ENCODE measurements around the gene EGLN1. TPM values are rescaled to one million over a fixed set of nuclear protein-coding genes. Genes with fewer than 3 reads are reported as not detected.
A peak's percentile ranks its signal among the peaks of the same experiment; 100 is the strongest.
"Not testable (repeated sequence)": the region's sequence is repeated elsewhere in the genome, so short reads cannot be mapped to it uniquely, and the experiment has no call there.

Gene EGLN1
- 70.0 and 77.3 TPM in 2 replicates for total RNA-seq (2014; rRNA removed; shearing (Covaris generic))
- 19.0 and 21.3 TPM in 2 replicates for polyA plus RNA-seq (2014; cell fraction: nucleus; rRNA removed)

- peak; percentile 73 for DNase-seq (ENCODE audit: extremely low read depth, low read depth)
These were observed at the start of gene EGLN1 for GRCh38 chr1:231421971-231422797. TSS of gene EGLN1 (minus strand) at chr1:231422287. CDS start at chr1:231421888, 399 bp downstream.

GRCh38 chr1:231471500-231471899 lies 49.4 kb upstream of the EGLN1 start:
- not testable (repeated sequence) for DNase-seq (ENCODE audit: extremely low read depth, low read depth)

DNA sequence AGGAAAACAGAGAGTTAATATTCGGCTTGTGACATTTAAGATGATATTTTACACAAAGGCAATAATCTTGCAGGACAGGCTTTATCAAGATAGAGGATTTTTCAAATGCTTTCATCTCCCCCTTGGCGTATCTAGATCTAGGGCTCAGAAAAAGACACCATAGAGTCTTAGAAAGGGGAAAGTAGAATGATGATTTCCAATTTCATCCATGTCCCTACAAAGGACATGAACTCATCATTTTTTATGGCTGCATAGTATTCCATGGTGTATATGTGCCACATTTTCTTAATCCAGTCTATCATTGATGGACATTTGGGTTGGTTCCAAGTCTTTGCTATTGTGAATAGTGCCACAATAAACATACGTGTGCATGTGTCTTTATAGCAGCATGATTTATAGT lies 48.9 kb upstream of the EGLN1 start:
- not testable (repeated sequence) for DNase-seq (ENCODE audit: extremely low read depth, low read depth)

- no peak for DNase-seq (ENCODE audit: extremely low read depth, low read depth)
These were observed 45.9 kb upstream of the EGLN1 start for GRCh38 chr1:231467986-231468385.

- no peak for DNase-seq (ENCODE audit: extremely low read depth, low read depth)
These were observed 43.0 kb upstream of the EGLN1 start for GRCh38 chr1:231465051-231465450.

DNA sequence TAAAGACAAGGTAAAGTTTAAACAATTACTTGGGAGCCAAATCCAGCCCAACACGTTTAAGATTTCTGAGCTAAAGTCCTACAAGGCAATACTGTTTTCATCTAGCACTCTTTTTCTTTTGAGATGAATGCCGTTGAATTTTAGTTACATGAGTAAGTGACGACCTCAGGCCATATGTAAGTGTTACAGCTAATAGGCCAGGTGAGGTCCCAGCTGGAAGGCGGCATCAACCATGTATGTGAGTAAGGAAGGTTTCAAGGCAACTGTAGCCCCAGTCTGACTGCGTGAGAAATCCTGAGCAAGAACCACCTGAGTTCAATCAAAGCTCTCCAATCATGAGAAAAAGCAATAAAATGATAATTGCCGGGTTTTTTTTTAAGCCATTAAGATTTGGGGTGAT lies 41.5 kb upstream of the EGLN1 start:
- no peak for DNase-seq (ENCODE audit: extremely low read depth, low read depth)

- DNase-seq (ENCODE audit: extremely low read depth, low read depth): no peak
These were observed 38.5 kb upstream of the EGLN1 start for GRCh38 chr1:231460614-231461013.

- DNase-seq (ENCODE audit: extremely low read depth, low read depth): not testable (repeated sequence)
These were observed 37.4 kb upstream of the EGLN1 start for GRCh38 chr1:231459438-231459837.

DNA sequence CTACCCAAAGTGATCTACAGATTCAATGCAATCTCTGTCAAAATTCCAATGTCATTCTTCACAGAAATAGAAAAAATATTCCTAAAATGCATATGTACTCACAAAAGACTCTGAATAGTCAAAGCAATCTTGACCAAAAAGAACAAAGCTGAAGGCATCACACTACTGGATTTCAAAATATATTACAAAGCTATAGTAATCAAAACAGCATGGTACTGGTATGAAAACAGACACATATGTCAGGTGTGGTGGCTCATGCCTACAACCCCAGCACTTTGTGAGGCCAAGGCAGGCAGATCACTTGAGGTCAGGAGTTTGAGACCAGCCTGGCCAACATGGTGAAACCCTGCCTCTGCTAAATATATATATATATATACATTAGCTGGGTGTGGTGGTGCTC lies 35.9 kb upstream of the EGLN1 start:
- DNase-seq (ENCODE audit: extremely low read depth, low read depth): not testable (repeated sequence)

GRCh38 chr1:231454133-231454532 lies 32.0 kb upstream of the EGLN1 start:
- DNase-seq (ENCODE audit: extremely low read depth, low read depth): not testable (repeated sequence)

GRCh38 chr1:231446138-231446537 lies 24.1 kb upstream of the EGLN1 start:
- no peak for DNase-seq (ENCODE audit: extremely low read depth, low read depth)

GRCh38 chr1:231444059-231444458 lies 22.0 kb upstream of the EGLN1 start:
- no peak for DNase-seq (ENCODE audit: extremely low read depth, low read depth)

GRCh38 chr1:231443363-231443762 lies 21.3 kb upstream of the EGLN1 start:
- no peak for DNase-seq (ENCODE audit: extremely low read depth, low read depth)

GRCh38 chr1:231442735-231443134 lies 20.6 kb upstream of the EGLN1 start:
- DNase-seq (ENCODE audit: extremely low read depth, low read depth): no peak

DNA sequence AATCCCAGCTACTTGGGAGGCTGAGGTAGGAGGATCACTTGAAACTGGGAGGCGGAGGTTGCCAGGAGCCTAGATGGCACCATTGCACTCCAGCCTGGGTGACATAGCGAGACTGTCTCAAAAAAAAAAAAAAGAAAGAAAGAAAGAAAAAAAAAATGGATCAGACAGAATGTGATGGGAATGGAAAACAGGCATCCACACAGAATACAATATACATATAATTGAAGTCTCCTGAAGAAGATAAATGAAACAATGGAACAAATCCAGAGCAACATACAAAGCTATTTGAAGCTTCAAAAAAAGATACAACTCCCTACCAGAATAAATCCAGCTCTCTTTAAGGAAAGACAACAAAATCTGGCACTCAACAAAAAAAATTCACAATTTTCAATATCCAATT lies 10.9 kb upstream of the EGLN1 start:
- no peak for DNase-seq (ENCODE audit: extremely low read depth, low read depth)

- no peak for DNase-seq (ENCODE audit: extremely low read depth, low read depth)
These were observed 9.8 kb upstream of the EGLN1 start for GRCh38 chr1:231431665-231432415.

DNA sequence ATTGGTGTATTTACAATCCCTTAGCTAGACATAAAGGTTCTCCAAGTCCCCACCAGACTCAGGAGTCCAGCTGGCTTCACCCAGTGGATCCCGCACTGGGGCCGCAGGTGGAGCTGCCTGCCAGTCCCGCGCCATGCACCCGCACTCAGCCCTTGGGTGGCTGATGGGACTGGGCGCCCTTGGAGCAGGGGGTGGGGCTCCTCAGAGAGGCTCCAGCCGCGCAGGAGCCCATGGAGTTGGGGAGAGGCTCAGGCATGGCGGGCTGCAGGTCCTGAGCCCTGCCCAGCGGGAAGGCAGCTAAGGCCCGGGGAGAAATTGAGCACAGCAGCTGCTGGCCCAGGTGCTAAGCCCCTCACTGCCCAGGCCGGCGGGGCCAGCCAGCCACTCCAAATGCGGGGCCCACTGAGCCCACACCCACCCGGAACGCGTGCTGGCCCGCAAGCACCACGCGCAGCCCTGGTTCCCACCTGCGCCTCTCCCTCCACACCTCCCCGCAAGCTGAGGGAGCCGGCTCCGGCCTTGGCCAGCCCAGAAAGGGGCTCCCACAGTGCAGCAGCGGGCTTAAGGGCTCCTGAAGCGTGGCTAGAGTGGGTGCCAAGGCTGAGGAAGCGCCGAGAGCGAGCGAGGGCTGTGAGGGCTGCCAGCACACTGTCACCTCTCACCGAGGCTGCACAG lies 8.7 kb upstream of the EGLN1 start:
- not testable (repeated sequence) for DNase-seq (ENCODE audit: extremely low read depth, low read depth)

- no peak for DNase-seq (ENCODE audit: extremely low read depth, low read depth)
These were observed 6.3 kb upstream of the EGLN1 start for GRCh38 chr1:231428377-231428776.

DNA sequence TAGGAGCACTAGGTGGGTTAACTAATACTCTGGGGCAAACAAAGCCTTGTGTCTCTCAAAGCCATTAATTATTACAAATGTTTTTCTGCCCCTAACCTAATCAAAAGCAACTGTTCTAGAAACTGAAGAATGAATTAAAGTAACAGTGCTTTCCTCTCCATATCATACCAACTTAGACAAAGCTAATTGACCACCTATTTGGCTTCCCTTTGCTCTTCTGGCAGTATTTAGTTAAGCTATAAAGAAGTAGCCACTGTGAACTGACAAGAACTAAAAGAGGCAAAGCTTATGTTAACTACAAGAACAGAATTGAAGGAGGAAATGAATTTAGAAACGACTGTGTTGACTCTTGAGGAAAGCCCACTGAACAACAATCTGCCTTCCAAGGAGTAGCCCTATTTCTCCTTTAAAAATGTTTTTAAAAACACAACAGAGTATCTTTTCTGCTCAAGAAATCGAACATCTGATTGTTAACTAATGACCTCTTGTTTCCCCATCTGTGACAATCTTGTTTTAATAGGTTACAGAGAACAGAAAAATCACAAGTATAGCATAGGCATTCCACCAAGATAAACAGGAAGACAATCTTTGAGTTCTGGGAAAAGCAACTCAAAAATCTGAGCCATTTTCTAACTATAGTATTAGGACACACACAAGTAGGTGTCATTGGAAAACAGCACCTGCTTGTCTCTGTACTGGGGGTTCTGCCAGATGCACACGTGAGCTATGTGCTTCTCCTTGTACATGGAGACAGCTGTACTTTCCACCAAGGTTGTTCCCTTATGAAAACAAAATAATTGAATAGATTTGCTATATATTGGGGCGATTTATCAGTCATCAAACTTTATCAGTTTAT lies 3.1 kb upstream of the EGLN1 start:
- DNase-seq (ENCODE audit: extremely low read depth, low read depth): no peak

- no peak for DNase-seq (ENCODE audit: extremely low read depth, low read depth)
These were observed 1.6 kb upstream of the EGLN1 start for GRCh38 chr1:231423648-231424047.

Measured in NCI-H460 (cell line).